ENCODE data around the gene TSGA10IP.

TSGA10IP gene

GRCh38 chr11:65900125-65900898 lies 45.0 kb upstream of the TSGA10IP start, which contains the start of gene FOSL1:
Gene FOSL1, minus strand, starts transcription at chr11:65900388. Its CDS starts 49 bp downstream, at chr11:65900339.
- H3K4me3 ChIP-seq (ENCODE audit: low read depth, low read length): peak within 1 kb of the TSS; percentile 60
- no peak for TF ChIP-seq CTCF (IDR thresholded peaks at IDR 0.05; ENCODE audit: insufficient read depth, low read depth, low read length, missing control alignments)
- DNase-seq (ENCODE audit: low read depth): peak; percentile 98

- DNase-seq (ENCODE audit: low read depth): no peak
- TF ChIP-seq CTCF (IDR thresholded peaks at IDR 0.05; ENCODE audit: insufficient read depth, low read depth, low read length, missing control alignments): no peak
- no peak overlapping the region for H3K4me3 ChIP-seq (ENCODE audit: low read depth, low read length)
These were observed 44.4 kb upstream of the TSGA10IP start for GRCh38 chr11:65900899-65901180.

GRCh38 chr11:65903068-65903481 lies 42.2 kb upstream of the TSGA10IP start:
- H3K4me3 ChIP-seq (ENCODE audit: low read depth, low read length): no peak overlapping the region
- no peak for DNase-seq (ENCODE audit: low read depth)
- no peak for TF ChIP-seq CTCF (IDR thresholded peaks at IDR 0.05; ENCODE audit: insufficient read depth, low read depth, low read length, missing control alignments)

GRCh38 chr11:65903715-65904114 lies 41.6 kb upstream of the TSGA10IP start:
- DNase-seq (ENCODE audit: low read depth): no peak
- no peak overlapping the region for H3K4me3 ChIP-seq (ENCODE audit: low read depth, low read length)

GRCh38 chr11:65906602-65907001 lies 38.7 kb upstream of the TSGA10IP start:
- no peak for TF ChIP-seq CTCF (IDR thresholded peaks at IDR 0.05; ENCODE audit: insufficient read depth, low read depth, low read length, missing control alignments)
- no peak overlapping the region for H3K4me3 ChIP-seq (ENCODE audit: low read depth, low read length)
- no peak for DNase-seq (ENCODE audit: low read depth)

More at GRCh38 chr11:65903715-65904114, 41.6 kb upstream of the TSGA10IP start:
- TF ChIP-seq CTCF (IDR thresholded peaks at IDR 0.05; ENCODE audit: insufficient read depth, low read depth, low read length, missing control alignments): no peak

- DNase-seq (ENCODE audit: low read depth): no peak
- H3K4me3 ChIP-seq (ENCODE audit: low read depth, low read length): no peak overlapping the region
- TF ChIP-seq CTCF (IDR thresholded peaks at IDR 0.05; ENCODE audit: insufficient read depth, low read depth, low read length, missing control alignments): no peak
These were observed 37.4 kb upstream of the TSGA10IP start for GRCh38 chr11:65907878-65908277.
